H1 (cell line): ENCODE measurements around the gene RBP3. TPM values are rescaled to one million over a fixed set of nuclear protein-coding genes. Genes with fewer than 3 reads are reported as not detected.

Experiments used
- CTCF ChIA-PET: fragments of 300-600 bp; sonication (Branson Sonifier 250); formaldehyde crosslinking; loops from one replicate; lab custom pipeline; 2021; ENCODE audit not compliant: partially characterized antibody; lab: Charles Lee
- POLR2A ChIA-PET: fragments of 300-600 bp; sonication (Branson Sonifier 250); formaldehyde crosslinking; loops from one replicate; lab custom pipeline; 2021; ENCODE audit warnings: inconsistent platforms; ENCODE audit not compliant: partially characterized antibody; lab: Charles Lee
- DNase-seq, 2 experiments: peaks; one replicate each; pipeline versions ENCODE4 v3.0.0 to v3.0.0-alpha.2; 2010 to 2022; ENCODE audit warnings: low spot score in 2 of 2, low read depth in 1 of 2, mixed read lengths in 1 of 2
- FAIRE-seq: peaks from 2 replicates; lab custom pipeline; 2011; peaks lifted over from hg19 to GRCh38; lab: Jason Lieb, UNC
- H2AFZ ChIP-seq: 2 replicates; pipeline ENCODE4 v1.8.1; 2012; ENCODE audit warnings: low read length, inconsistent platforms
- H2AK5ac ChIP-seq: 2 replicates; pipeline ENCODE4 v1.6.1; 2013; ENCODE audit warnings: low read depth, low read length
- H2BK120ac ChIP-seq: replicated peaks from 2 replicates; pipeline ENCODE3; 2013; ENCODE audit warnings: low read depth, low read length, inconsistent platforms
- H2BK12ac ChIP-seq: 2 replicates; pipeline ENCODE4 v1.6.1; 2013; ENCODE audit warnings: low read depth, low read length
- H2BK15ac ChIP-seq: 2 replicates; pipeline ENCODE4 v1.6.1; 2013; ENCODE audit warnings: low read length
- H2BK20ac ChIP-seq: 2 replicates; pipeline ENCODE4 v1.6.1; 2013; ENCODE audit warnings: low read length
- H2BK5ac ChIP-seq: 2 replicates; pipeline ENCODE4 v1.6.1; 2013; ENCODE audit warnings: low read depth, low read length
- H3K14ac ChIP-seq: 2 replicates; pipeline ENCODE4 v1.6.1; 2013; ENCODE audit warnings: inconsistent platforms; ENCODE audit not compliant: insufficient read length
- H3K18ac ChIP-seq: 2 replicates; pipeline ENCODE4 v1.6.1; 2013; ENCODE audit warnings: low read length; ENCODE audit errors: extremely low read depth
- H3K23ac ChIP-seq: 2 replicates; pipeline ENCODE4 v1.6.1; 2013; ENCODE audit warnings: inconsistent platforms; ENCODE audit not compliant: insufficient read length
- H3K23me2 ChIP-seq: 2 replicates; pipeline ENCODE4 v1.6.1; 2013; ENCODE audit warnings: low read depth, low read length
- H3K27ac ChIP-seq: 2 replicates; pipeline ENCODE4 v1.6.1; 2011; ENCODE audit warnings: low read depth, low read length, inconsistent platforms
- H3K27me3 ChIP-seq, 4 experiments: replicated peaks in 1 of 4; 1 replicate in 1 of 4; 2 replicates in 3 of 4; pipeline versions ENCODE4 v1.6.1 to v1.8.1; 2011 to 2013; ENCODE audit warnings: low read length in 3 of 4, mild to moderate bottlenecking in 3 of 4, inconsistent platforms in 2 of 4, mixed read lengths in 2 of 4, moderate library complexity in 1 of 4; ENCODE audit not compliant: control insufficient read depth in 3 of 4, insufficient read depth in 3 of 4; ENCODE audit errors: extremely low read depth in 1 of 4
- H3K36me3 ChIP-seq, 4 experiments: 2 replicates each; pipeline versions ENCODE4 v1.6.1 to v1.8.1; 2011 to 2013; ENCODE audit warnings: mild to moderate bottlenecking in 4 of 4, low read length in 3 of 4, moderate library complexity in 2 of 4, control low read depth in 1 of 4, inconsistent platforms in 1 of 4; ENCODE audit not compliant: insufficient read depth in 4 of 4, control insufficient read depth in 2 of 4
- H3K4ac ChIP-seq: replicated peaks from 2 replicates; pipeline ENCODE3; 2013; ENCODE audit warnings: low read length, low read depth, mixed read lengths, inconsistent platforms; ENCODE audit not compliant: insufficient read length
- H3K4me1 ChIP-seq, 4 experiments: replicated peaks in 1 of 4; 1 replicate in 1 of 4; 2 replicates in 3 of 4; pipeline versions ENCODE4 v1.6.1 to v1.8.1; 2011 to 2013; ENCODE audit warnings: low read length in 3 of 4, inconsistent platforms in 2 of 4, mixed read lengths in 1 of 4; ENCODE audit not compliant: insufficient read depth in 4 of 4, control insufficient read depth in 3 of 4
- H3K4me2 ChIP-seq, 2 experiments: 2 replicates each; pipeline versions ENCODE4 v1.6.1 to v1.8.1; 2011 to 2013; ENCODE audit warnings: low read depth in 2 of 2, low read length in 2 of 2, control low read depth in 1 of 2, inconsistent platforms in 1 of 2, mild to moderate bottlenecking in 1 of 2; ENCODE audit not compliant: insufficient read depth in 1 of 2
- H3K4me3 ChIP-seq, 4 experiments: fragments of 200-600, 300-600 bp in 1 of 4; sonication (generic), shearing (Covaris generic), sonication (Bioruptor Twin) in 1 of 4; 2 replicates each; pipeline versions ENCODE4 v1.5.1 to v1.8.1; 2011 to 2016; ENCODE audit warnings: low read length in 4 of 4, low read depth in 3 of 4, control low read depth in 2 of 4, inconsistent platforms in 2 of 4, mild to moderate bottlenecking in 2 of 4, mixed read lengths in 1 of 4, moderate library complexity in 1 of 4; ENCODE audit not compliant: insufficient read depth in 2 of 4; ENCODE audit errors: extremely low read depth in 1 of 4
- H3K56ac ChIP-seq: replicated peaks from 2 replicates; pipeline ENCODE3; 2013; ENCODE audit warnings: low read depth, mild to moderate bottlenecking, mixed read lengths, low read length, inconsistent platforms; ENCODE audit not compliant: insufficient read length
- H3K79me1 ChIP-seq: 2 replicates; pipeline ENCODE4 v1.6.1; 2013; ENCODE audit warnings: low read depth, low read length, control low read depth
- H3K79me2 ChIP-seq, 2 experiments: 2 replicates each; pipeline versions ENCODE4 v1.6.1 to v1.8.1; 2012 to 2013; ENCODE audit warnings: low read length in 2 of 2, mild to moderate bottlenecking in 2 of 2, inconsistent platforms in 1 of 2; ENCODE audit not compliant: insufficient read depth in 2 of 2, control insufficient read depth in 1 of 2
- H3K9ac ChIP-seq, 4 experiments: replicated peaks in 1 of 4; 1 replicate in 1 of 4; 2 replicates in 3 of 4; pipeline versions ENCODE4 v1.6.1 to v1.8.1; 2011 to 2013; ENCODE audit warnings: low read depth in 3 of 4, low read length in 3 of 4, control low read depth in 2 of 4, mild to moderate bottlenecking in 2 of 4, moderate library complexity in 2 of 4, inconsistent platforms in 1 of 4; ENCODE audit errors: extremely low read depth in 1 of 4
- H3K9me3 ChIP-seq, 2 experiments: 2 replicates each; pipeline versions ENCODE4 v1.6.1 to v1.8.1; 2012 to 2013; ENCODE audit warnings: mild to moderate bottlenecking in 2 of 2, moderate library complexity in 2 of 2, control low read depth in 1 of 2, inconsistent platforms in 1 of 2, low read depth in 1 of 2, low read length in 1 of 2, mixed read lengths in 1 of 2; ENCODE audit not compliant: insufficient read depth in 2 of 2
- H4K20me1 ChIP-seq, 2 experiments: replicated peaks in 1 of 2; 2 replicates each; pipeline versions ENCODE3 to v1.8.1; 2011 to 2013; ENCODE audit warnings: inconsistent platforms in 2 of 2, low read length in 2 of 2, mild to moderate bottlenecking in 1 of 2; ENCODE audit not compliant: insufficient read depth in 2 of 2, control insufficient read depth in 1 of 2
- H4K5ac ChIP-seq: 2 replicates; pipeline ENCODE4 v1.6.1; 2013; ENCODE audit warnings: low read length, low read depth, mixed read lengths, inconsistent platforms; ENCODE audit not compliant: insufficient read length
- H4K8ac ChIP-seq: 2 replicates; pipeline ENCODE4 v1.8.0; 2013; ENCODE audit warnings: mild to moderate bottlenecking, moderate library complexity, low read length, inconsistent platforms; ENCODE audit not compliant: insufficient read depth; ENCODE audit errors: extremely low read depth
- H4K91ac ChIP-seq: replicated peaks from 2 replicates; pipeline ENCODE3; 2013; ENCODE audit warnings: low read length, mixed read lengths, inconsistent platforms; ENCODE audit not compliant: insufficient read length
- WGBS, 2 experiments: shearing (Covaris generic) in 1 of 2; methylation state at CpG; one replicate each; pipeline versions ENCODE4 v1.1.6 to v1.1.7; 2013 to 2015; ENCODE audit warnings: low lambda C conversion rate in 2 of 2, mixed read lengths in 2 of 2, inconsistent platforms in 1 of 2, low coverage in 1 of 2, missing lambda C conversion rate in 1 of 2; ENCODE audit not compliant: insufficient replicate concordance in 2 of 2, insufficient coverage in 1 of 2, insufficient read length in 1 of 2; ENCODE audit errors: extremely low coverage in 1 of 2, missing lambda C conversion rate in 1 of 2; 5-methylcytosine and 5-hydroxymethylcytosine counted together
- polyA plus RNA-seq, 7 experiments: library from polyadenylated mRNA; depleted of rRNA in 3 of 7; stranded (reverse) in 5 of 7; unstranded in 2 of 7; fragments of >200 nt in 5 of 7; fragments of 200-250 nt in 2 of 7; gene quantifications; 1 replicate in 5 of 7; 2 replicates in 1 of 7; 4 replicates in 1 of 7; pipeline versions ENCODE4 v1.2.1 to v1.2.3, GENCODE V29; 2011 to 2013; ENCODE audit warnings: missing spikeins in 2 of 7, mixed read lengths in 2 of 7
- total RNA-seq: library from RNA; stranded (reverse); fragmentation: NEBNext Ultra II Directional; extraction: Animal tissue kit (Norgen Biotek cat#: 25700); gene quantifications from 2 replicates; pipeline ENCODE4 v1.2.1, GENCODE V29; 2021

Gene RBP3
- total and polyA plus RNA-seq, 2 of the 8 experiments (the other 6 are each of a cell fraction or from before 2014, with no cell fraction given), result not detected

GRCh38 chr10:47400251-47400650 lies 52.1 kb downstream of the RBP3 start:
- Histone ChIP-seq H4K20me1 (no peaks in the 10 kb centered on the region), H3K14ac (no peak overlapping the region), H3K23me2 (no peaks in the 10 kb centered on the region), H3K4me1 (peaks cover 7 to 27% (median 20%) of the 10 kb centered on the region in 4 experiments), H2BK15ac (0 out of 2 replicates have a peak overlapping the region, but pooled peaks have one; percentile 34), H2AFZ (no peak overlapping the region), H3K4ac (no peak overlapping the region), H2BK20ac (no peak overlapping the region), H3K18ac (no peak overlapping the region), H3K27me3 (no peaks in the 10 kb centered on the region; a peak in 1 of 7 replicates), H2BK120ac (no peak overlapping the region), H4K8ac (no peak overlapping the region), H3K27ac (no peak overlapping the region), H4K5ac (no peak overlapping the region), H3K23ac (no peak overlapping the region), H3K9me3 (no peaks in the 10 kb centered on the region), H3K56ac (no peak overlapping the region), H2BK5ac (no peak overlapping the region), H3K4me2 (no peak overlapping the region), H3K79me1 (no peaks in the 10 kb centered on the region), H3K9ac (no peak overlapping the region), H2BK12ac (no peak overlapping the region; the same call in 1 of the 2 replicates), H3K36me3 (no peaks in the 10 kb centered on the region), H4K91ac (no peak overlapping the region), H2AK5ac (no peak overlapping the region), H3K79me2 (no peaks in the 10 kb centered on the region), H3K4me3 (no peak overlapping the region)
- DNase-seq, result no peak
- CTCF ChIA-PET, result interaction anchor here (1.0 kb wide), 1 partner anchor 40 kb away, joined by 3 read pairs; no protein-coding TSS in a partner anchor
- WGBS, 2 experiments, result 94% methylated on average over 2 of the region's 2 CpGs; no CpG with 5 or more reads in 1 of the 2 experiments
- POLR2A ChIA-PET, result no interaction called here
- FAIRE-seq, result no peak
